Femur (tissue), 1 donor: ENCODE results near the gene POLR1E.
"Not testable (repeated sequence)": the region's sequence is repeated elsewhere in the genome, so short reads cannot be mapped to it uniquely, and the experiment has no call there.

Experiments
- DNase-seq: peaks from one replicate; pipeline ENCODE4 v3.0.0-alpha.2; 2017

POLR1E gene

GRCh38 chr9:37507566-37508134 is 21.9 kb downstream of the POLR1E start:
- no peak for DNase-seq

DNA sequence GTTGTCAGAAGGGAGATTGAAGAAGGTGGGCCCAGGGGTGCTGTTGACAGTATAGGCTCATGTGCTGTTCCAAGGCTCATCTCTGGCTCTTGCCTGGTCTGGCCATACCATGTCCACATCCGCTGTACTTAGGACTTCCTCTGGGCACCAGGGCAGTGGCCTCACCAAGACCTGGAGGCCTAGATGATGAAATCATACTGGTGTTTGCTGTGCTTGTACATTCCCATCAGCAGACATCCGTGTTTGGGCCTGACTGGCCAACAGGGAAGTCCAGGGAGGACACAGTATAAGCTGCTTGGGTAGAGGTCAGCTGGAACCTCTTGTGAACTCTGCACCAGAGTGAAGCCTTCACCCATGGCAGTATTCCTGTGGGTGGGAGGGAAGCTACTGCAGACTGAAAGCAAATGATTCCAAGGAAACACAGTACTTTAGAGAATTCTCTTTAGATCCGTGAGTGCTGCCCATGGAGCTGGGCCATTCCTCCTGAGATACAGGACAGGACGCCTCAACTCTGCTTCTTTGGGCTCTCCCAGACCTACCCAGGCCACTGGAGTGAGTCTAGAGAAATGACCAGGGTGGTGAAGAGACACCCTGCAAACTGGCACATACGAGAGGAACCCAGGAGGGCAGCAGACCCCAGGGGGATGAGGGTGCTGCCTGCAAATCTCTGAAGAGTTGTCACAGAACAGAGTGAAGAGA is 22.5 kb downstream of the POLR1E start:
- no peak for DNase-seq

DNA sequence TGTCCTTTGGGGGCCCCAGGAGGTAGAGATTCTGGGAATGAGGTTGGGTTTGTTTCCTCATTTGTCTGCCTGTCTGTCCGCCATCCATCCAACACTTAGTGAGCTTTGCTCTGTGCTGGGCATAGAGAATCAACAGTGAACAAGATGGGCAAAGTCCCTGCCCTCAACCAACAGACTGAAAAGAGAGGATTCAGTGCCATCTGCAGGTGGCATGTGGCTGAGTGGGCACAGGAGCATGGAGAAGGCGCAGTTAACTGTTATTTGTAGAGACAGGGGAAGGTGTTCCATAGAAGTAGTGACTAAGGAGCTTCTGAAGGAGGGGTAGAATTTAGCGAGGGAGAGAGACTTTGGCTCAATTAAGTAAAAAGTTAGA is 23.1 kb downstream of the POLR1E start:
- no peak for DNase-seq

DNA sequence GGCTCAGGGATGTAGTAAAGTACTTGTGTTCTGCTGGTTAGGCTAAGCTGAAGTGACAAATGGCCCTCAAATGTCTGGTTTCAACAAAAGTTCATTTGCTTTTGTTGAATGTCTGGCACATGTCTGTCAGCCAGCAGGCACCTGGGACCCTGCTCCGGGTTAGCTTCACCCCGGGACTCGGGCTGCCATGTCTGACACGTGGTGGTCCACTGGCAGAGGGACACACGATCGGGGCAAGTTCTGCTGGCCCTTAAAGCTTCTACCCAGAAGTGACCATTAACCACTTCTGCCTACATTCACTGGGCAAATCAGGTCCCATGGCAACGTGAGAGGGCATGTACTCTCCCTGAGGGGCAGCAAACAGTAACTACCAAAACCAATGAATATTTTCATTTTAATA is 23.8 kb downstream of the POLR1E start:
- DNase-seq, result no peak

GRCh38 chr9:37510053-37510452 is 24.3 kb downstream of the POLR1E start:
- not testable (repeated sequence) for DNase-seq

DNA sequence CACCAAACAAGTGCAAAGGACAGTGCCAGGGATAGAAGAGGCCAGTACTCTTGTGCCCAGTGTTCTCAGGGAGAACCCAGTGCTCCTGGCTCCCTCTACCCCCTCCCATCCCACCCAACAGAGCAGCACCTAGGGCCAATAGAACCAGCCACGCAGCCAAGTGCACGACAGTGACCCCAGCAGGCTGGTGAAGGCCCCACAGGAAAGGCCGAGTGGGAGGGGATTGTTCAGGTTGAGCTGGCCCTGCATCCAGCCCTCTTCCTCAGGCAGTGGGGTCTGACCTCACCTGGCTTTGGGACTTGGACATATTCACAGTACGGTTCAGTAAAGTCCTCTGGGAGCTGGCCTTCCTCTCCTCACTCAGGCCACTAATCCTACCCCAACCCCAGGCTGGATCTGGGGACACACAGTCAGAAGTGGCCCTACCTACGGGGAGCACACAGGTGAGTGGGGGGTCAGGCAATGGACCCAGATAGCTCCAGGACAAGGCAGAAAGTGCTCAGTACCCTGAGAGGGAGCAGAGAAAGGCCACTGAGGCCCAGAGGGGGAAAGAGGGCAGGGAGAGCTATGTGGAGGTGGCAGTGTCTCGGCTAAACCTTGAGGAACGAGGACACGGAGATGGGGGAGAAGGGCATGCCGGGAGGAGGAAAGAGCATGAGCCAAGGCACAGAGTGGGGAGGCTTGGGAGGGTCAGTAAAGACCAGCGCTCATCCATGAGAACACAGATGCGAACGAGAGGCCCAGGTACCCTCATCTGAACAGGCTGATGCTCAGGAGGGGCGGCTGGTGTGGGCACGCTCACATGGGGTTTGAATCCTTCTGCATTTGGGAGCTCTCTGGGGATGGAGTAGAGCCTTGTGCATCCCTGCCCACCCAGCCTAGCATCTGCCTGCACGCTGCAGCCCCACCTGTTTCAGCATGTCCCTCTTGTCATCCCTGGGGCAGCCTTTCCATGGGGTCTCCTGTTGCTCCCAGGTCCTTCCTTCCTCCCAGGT is 25.6 kb downstream of the POLR1E start:
- no peak for DNase-seq

GRCh38 chr9:37512437-37512836 is 26.7 kb downstream of the POLR1E start:
- DNase-seq, result no peak

- not testable (repeated sequence) for DNase-seq
Observed at GRCh38 chr9:37514415-37514814, 28.7 kb downstream of the POLR1E start.

GRCh38 chr9:37514999-37515398 is 29.3 kb downstream of the POLR1E start:
- DNase-seq, result no peak

DNA sequence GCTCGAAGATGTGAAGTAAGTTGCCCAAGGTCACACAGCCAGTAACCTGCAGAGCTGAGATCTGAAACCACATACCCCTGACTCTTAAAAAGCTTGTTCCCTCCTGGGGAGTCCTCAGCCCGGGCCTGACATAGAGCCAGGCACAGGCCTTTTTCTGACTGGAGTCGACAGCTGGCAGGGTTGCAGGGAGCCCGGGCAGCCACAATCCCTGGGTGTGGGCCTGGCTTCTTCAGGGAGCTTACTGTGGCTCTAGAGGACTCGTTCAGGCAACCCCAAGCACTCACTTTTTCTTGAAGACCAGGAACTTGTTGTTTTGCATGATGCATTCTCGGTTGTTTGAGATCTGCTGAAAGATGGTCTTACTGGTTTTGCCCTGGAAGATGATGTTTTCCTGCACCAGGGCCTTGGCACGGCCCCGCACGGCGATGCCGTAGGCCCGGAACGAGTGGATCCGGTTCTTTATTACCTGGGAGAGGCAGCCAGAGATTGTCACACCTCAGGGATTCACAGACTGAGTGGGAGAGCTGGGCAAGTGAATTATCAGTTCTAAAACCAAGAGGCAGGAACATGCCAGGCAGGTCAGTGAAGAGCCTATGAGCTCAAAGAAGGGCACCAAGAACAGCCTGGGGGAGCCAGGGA is 30.0 kb downstream of the POLR1E start:
- DNase-seq, result no peak

- DNase-seq, result no peak
Observed at GRCh38 chr9:37517923-37518322, 32.2 kb downstream of the POLR1E start.

DNA sequence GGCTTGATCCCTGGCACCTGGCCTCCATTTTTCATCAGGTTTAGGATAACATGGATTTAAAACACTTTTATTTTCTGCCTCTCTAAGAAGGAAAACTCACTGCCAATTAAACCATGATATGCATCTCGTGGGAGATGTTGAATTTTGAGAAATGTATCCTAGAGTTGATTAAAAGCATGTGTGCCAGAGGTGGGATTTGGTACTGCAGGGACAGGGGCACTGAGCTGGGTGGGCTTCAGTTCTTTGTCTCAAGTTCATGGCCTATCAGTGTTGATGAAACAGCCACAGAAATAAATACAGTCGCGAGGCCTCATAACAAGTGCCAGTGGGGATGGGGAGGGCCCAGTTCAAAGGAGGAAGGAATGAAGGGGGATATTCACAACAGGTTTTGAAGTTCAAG is 34.9 kb downstream of the POLR1E start:
- DNase-seq, result no peak

DNA sequence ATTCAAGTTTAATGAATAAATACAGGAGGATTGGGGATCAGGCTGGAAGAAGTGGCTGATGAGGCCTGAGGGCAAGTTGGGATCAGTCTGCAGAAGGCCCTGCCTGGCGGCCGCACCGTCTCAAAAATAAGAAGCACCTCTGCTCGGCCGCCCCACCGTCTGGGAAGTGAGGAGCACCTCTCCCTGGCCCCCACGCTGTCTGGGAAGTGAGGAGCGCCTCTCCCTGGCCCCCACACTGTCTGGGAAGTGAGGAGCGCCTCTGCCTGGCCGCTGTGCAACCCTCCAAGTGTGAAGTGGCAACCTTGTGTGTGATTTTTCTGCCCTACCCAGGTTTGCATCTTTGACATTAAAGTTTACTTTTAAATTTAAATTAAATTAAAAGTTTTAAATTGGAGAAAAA is 35.4 kb downstream of the POLR1E start:
- no peak for DNase-seq

DNA sequence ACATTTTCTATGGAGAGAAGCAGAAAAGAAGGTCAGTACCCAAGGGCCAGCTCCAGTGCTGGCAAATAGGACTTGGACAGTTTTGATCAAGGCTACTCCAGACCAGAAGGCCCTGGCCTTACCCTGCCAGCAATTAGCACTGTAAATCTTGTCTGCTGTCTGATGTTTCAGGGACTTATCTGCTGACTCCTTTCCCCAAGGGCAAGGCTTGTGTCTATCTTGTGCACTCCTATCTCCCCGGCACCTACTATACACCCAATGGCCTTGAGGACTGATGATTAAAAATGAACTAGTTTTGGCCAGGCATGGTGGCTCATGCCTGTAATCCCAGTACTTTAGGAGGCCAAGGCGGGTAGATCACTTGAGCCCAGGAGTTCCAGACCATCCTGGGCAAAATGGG is 37.2 kb downstream of the POLR1E start:
- DNase-seq, result no peak

GRCh38 chr9:37523916-37524315 is 38.2 kb downstream of the POLR1E start:
- DNase-seq, result no peak

DNA sequence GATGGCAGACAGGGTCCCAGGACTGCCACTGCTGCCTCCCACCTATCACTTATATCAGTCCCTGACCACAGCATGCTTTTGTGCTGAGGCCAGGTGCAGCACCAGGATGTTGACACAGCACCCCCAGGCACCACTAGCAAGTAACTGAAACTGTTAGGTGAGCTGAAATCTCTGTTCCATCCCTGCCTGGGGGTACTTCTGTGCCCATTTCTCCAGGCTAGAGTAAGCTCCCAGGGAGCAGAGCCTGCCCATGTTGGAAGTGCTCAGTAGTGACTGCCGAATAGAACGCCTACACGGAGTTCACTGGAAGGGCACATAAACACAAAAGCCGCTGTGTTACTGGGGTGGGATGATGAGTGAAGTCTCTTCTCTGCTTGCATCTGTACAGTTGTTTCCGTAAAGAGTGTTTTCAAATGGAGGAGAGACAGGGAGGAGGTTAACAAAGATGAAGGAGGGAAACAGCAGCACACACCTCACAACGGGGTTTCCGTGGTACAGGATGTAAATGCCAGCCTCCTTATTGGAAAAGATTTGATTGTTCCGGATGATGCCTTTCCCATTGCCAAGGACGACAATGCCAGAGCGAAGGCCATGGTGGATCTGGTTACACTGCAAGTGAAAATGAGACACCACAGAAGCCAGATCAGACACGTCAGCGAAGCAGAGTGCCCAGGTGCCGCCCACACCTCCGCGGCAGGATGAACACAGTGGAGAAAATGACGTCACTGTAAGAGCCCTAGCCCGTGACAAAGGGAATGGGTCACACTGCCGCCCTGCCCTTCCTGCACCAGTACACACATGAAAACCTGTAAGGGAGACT is 43.1 kb downstream of the POLR1E start:
- DNase-seq, result no peak

- DNase-seq, result no peak
Observed at GRCh38 chr9:37531699-37532098, 46.0 kb downstream of the POLR1E start.

DNA sequence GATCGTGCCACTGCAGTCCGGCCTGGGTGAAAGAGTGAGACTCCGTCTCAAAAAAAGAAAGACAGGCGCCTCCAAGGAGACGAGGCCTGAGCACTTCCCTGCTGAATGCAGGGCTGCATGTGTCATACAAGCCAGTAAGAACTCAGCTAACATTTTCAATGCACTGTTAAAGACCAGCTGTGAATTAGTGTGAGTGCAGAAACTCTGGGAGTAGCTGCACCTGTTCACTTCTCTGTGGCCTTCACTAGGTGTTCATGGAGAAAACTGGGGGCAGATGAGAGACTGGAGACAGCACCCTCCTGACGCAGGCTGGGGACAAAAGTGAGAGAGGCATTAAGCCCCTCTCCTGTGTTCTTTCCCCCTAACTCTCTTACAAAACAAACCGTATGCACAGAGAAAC is 48.7 kb downstream of the POLR1E start:
- no peak for DNase-seq

DNA sequence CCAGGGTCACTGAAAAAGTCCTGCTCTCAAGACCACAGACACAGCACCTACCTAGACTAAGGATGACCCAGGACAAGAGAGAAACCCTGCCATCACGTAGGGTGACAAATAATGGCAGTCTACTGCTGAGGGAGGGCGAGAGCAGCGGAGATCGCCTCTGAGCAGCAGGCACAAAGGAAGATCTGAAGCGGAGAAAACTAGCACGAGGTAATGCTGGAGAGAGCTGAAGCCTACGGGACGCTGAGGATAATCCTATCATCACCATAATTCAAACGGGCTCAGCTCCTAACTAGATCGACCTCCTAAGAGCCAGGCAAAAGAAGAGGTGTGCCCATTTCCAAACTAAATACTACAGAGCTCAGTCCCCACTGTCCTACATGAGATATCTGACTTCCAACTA is 49.2 kb downstream of the POLR1E start:
- no peak for DNase-seq

DNA sequence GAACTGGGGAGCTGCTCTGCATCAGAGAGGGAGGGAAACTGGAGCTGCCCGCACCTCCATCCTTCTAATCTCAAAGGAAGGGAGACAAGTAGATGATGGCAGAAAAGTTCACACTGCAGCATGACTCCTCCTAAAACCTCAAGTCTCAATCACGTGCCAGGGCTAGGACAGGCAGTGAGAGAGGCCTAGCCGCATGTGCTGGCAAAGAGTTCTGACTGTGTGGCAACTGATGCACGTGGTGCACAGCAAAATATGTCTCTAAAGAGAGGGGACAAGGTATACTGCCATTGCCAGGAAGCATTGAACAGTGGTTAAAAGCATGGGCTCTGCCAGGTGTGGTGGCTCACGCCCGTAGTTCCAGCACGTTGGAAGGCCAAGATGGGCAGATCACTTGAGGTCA is 52.4 kb downstream of the POLR1E start:
- no peak for DNase-seq

DNA sequence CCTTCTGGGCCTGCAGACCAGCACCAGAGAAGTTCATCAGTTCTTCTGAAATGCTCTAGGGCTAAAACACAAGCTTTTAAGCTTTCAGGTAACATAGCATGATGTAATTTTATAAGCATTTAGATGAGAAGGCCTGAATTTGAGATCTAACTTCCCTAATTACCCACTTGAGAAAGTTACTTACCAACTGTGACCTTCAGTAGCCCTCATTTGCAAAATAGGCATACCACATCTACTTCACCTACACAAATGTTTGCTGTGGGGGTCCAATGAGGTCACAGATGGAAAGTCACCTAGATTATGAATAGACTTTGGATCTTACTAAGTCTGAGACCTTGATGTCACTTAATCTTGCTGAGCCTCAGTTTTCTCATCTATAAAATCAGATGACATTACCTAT is 53.9 kb downstream of the POLR1E start:
- DNase-seq, result no peak

DNA sequence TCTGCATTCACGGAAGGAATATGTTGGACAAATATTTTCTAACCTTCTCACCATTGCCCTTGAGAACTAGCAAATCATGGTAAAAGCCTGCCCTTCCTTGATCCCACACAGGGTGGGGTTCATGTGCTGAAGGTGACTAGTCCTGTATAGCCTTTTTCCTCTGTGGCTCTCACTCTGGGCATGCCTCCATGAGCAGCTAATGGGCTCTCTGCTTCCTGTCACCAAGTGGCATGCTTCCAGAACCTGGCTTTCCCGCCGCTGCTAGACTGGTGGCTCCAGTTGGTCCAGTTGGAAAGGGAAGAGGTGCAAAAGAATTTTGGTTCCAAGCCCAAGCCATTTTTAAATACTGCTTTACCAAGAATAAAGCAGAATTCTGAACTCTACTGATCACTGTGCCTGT is 54.9 kb downstream of the POLR1E start:
- no peak for DNase-seq
